Urinary bladder (tissue), 4 donors: ENCODE measurements around the gene POLR2J3. TPM values are rescaled to one million over a fixed set of nuclear protein-coding genes. Genes with fewer than 3 reads are reported as not detected.
"Not testable (repeated sequence)": the region's sequence is repeated elsewhere in the genome, so short reads cannot be mapped to it uniquely, and the experiment has no call there.

Experiments
- DNase-seq: peaks from one replicate; pipeline ENCODE4 v3.0.0-alpha.2; 2015; ENCODE audit errors: extremely low spot score
- H3K27ac ChIP-seq: one replicate; pipeline ENCODE4 v1.5.1; 2013; ENCODE audit warnings: low read depth, mild to moderate bottlenecking, moderate library complexity
- H3K36me3 ChIP-seq: one replicate; pipeline ENCODE4 v1.6.1; 2013; ENCODE audit warnings: mild to moderate bottlenecking, moderate library complexity; ENCODE audit not compliant: insufficient read depth
- H3K4me1 ChIP-seq: one replicate; pipeline ENCODE4 v1.6.1; 2013; ENCODE audit warnings: mild to moderate bottlenecking, moderate library complexity; ENCODE audit not compliant: insufficient read depth
- H3K4me3 ChIP-seq: one replicate; pipeline ENCODE4 v1.5.1; 2013; ENCODE audit warnings: low read depth, low read length
- WGBS: extraction: QIAGEN DNeasy Blood & Tissue Kit; methylation state at CpG from one replicate; pipeline ENCODE4 v1.1.7; 2013; 5-methylcytosine and 5-hydroxymethylcytosine counted together
- polyA plus RNA-seq: library from polyadenylated mRNA; stranded (reverse); fragments of 200-250 nt; gene quantifications from one replicate; pipeline ENCODE4 v1.2.3, GENCODE V29; 2013
- total RNA-seq: library from RNA; depleted of rRNA; stranded (reverse); fragments of >200 nt; gene quantifications from one replicate; pipeline ENCODE4 v1.2.3, GENCODE V29; 2014
- donor health status: healthy with polysubstance abuse.
- donor health status: healthy.

Gene POLR2J3
- total and polyA plus RNA-seq, 2 donors: 46.1 to 53.4 TPM

DNA sequence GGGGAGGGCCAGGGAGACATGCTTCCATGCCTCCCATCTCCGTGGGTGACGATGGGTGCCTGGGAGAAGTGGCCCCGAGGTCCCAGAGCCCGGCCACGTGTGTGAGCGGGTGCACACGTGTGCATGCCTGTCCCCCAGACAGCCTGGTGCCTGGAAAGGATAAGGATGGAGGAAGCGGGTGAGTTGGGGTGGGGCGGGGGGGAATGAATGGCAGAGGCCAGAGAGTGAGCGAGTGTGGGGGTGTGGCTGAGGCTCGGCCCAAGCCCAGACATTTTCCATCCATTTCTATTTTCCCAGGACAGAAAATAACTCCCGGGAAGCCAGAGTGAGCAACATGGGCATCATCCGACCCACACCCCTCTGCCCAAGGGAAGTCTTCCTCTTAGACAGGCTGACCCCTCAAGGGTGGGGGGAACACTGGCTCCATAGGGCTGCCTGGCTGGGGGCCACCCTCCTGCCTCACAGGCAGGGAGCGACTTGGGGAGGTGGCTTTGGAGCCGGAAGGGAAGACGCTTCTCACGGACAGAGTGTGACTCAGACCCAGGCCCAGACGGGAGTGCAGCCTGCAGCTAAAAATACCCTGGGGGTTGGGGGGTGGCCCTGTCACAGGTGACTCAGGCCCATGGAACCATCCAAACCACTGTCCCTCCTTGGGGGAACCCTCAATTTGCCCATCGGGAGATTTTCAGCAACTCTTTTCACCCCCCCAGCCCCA is 32.2 kb upstream of the POLR2J3 start:
- H3K4me1 ChIP-seq, H3K36me3 ChIP-seq, DNase-seq, H3K27ac ChIP-seq, H3K4me3 ChIP-seq: not testable (repeated sequence)
- 44% methylated on average over 5 of the region's 19 CpGs for WGBS

DNA sequence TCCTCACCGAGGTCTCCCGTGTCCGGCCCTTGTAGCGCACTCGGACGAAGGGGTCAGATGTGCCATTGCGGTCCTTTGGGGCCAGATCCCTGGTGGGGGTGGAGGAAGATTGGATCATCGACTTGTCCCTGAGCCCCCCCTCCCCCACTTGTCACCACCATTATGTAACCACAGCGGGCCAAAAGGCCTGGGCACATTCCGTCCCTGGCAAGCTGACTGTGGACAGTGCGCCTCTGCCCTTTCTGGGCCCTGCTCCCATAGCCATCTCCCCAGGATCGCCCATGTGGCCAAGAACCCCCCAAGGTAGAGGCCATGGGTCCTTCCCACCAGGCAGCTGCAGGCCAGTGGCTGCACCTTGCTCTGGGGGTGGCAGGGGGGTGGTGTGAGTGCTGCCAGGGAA is 29.9 kb upstream of the POLR2J3 start:
- H3K36me3 ChIP-seq, H3K4me3 ChIP-seq, H3K4me1 ChIP-seq, H3K27ac ChIP-seq, DNase-seq: not testable (repeated sequence)
- WGBS: no CpG with 5 or more reads among the region's 12 CpGs

DNA sequence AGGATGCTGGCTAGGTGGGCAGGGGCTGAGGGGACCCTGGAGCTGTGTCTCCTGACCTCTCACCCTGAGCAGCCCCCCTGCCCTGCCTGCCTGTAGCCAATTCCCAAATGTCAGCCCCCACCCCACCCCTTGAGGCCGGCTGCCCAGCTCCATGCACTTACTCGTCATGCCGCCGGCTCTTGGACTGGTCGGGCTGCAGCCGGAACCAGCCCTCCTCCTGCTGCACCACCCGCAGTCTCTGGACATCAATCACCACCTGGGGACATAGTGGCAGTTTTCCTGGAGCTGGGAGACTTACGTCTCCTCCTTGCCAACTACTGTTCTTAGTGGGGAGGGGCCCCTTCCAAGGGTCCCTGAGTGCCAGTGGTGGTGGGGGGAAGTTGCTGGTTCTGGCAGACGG is 27.3 kb upstream of the POLR2J3 start:
- not testable (repeated sequence) for H3K36me3 ChIP-seq, H3K27ac ChIP-seq, H3K4me3 ChIP-seq, DNase-seq, H3K4me1 ChIP-seq
- no CpG with 5 or more reads among the region's 9 CpGs for WGBS

DNA sequence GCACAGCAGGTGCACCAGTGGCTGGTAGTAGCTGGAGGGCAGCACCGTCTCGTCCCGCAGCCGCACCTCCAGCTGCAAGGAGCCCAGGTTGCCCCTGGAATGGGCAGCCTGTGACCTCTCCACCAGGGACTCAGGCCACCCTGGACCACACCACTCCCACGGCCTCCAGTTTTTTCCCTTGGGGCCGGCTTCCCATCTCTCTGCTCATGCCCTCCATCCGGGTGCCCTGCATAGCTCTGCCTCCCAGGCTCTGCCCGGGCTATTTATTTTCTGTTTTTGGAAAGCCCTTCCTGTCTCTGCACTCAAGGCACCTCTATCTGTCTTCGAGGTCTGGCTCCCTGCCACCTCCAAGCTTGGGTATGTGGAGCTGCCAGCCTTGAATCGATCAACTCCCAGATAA is 23.7 kb upstream of the POLR2J3 start:
- H3K4me3 ChIP-seq, H3K4me1 ChIP-seq, H3K27ac ChIP-seq, H3K36me3 ChIP-seq, DNase-seq: not testable (repeated sequence)
- WGBS: 69% methylated on average over 4 of the region's 10 CpGs

DNA sequence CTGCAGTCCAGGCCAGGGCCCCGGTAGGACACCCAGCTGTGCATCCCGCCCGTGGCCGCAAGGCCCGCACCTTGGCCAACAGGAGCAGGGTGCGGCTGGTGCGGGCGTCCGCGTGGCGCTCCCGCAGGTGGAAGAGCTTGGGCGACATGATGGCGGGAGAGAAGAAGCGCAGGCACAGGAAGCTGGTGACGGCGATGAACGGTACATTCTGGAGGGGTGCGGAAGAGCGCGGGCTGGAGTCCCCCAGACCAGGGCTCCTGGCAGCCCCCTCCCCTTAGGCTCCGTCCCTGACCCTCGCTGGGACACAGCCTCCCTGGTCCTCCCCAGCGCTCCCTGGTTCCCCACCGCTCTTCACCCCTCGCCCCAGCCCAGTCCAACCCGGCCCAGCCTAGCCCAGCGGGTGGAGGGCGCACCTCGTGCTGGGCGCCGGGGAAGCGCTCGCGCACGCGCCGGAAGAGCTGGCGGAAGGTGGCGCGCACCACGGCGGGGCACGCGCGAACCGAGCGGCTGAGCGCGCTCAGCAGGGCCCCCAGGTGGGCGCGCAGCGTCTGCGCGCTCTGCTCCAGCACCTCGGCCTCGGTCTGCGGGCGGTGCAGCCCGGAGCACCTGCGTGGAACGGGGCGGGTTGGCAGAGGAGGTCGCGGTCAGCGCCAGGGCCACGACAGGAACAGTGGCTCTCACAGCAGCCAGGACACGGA is 21.4 kb upstream of the POLR2J3 start:
- H3K4me3 ChIP-seq, H3K27ac ChIP-seq, H3K36me3 ChIP-seq, H3K4me1 ChIP-seq, DNase-seq: not testable (repeated sequence)
- no CpG with 5 or more reads among the region's 68 CpGs for WGBS

DNA sequence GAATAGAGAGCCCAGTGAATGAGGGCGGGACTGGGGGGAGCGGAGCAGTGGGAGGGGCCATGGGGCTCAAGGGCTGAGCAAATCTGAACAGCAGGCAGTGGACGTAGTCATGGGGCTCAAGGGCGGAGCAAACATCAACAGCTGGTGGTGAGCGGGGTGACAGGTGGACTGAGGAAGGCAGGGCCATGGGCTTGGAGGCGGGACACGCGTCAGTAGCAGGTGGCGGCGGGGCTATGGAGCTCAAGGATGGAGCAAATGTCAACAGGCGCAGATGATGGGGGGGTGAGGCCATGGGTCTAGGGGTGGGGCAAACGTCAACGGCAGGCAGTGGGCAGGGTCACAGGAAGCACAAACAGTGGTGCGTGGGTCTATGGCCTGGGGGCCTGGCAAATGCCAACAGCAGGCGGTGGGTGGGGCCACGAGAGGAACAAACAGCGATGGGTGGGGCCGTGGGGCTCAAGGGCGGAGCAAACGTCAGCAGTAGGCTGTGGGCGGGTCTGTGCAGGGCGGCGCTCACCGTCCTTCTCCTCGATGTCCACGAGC is 20.2 kb upstream of the POLR2J3 start:
- not testable (repeated sequence) for H3K4me1 ChIP-seq, DNase-seq, H3K36me3 ChIP-seq, H3K4me3 ChIP-seq, H3K27ac ChIP-seq
- 26% methylated on average over 6 of the region's 26 CpGs for WGBS

DNA sequence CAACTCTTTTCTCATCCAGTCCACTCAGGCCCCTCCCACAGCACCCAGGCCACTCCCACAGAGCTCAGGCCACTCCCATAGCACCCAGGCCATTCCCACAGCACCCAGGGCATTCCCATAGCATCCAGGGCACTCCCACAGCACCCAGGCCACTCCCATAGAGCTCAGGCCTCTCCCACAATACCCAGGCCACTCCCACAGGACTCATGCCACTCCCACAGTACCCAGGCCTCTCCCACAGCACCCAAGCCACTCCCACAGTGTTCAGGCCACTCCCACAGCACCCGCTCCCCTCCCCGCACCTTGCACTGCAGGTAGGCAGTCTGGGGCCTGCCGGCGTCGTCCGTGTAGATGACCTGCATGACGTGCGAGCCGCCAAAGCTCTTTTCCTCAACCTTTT is 17.5 kb upstream of the POLR2J3 start:
- DNase-seq, H3K27ac ChIP-seq, H3K4me3 ChIP-seq, H3K36me3 ChIP-seq, H3K4me1 ChIP-seq: not testable (repeated sequence)
- WGBS: no CpG with 5 or more reads among the region's 9 CpGs

DNA sequence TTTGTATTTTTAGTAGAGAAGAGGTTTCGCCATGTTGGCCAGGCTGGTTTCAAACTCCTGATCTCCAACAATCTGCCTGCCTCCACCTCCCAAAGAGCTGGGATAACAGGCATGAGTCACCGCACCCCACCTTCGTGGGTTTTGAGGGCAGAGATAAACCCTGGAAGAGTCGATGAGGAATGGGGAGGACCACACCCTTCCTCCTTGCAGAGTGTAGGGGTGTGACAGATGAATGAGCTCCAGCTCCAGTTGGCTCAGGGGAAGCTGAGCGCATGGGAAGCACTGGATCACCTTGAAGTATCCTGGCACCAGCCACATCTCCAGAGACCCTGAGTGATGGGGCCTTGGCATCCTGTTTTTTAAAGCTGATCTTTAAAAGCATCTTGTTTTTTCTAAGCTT is 11.1 kb upstream of the POLR2J3 start:
- H3K27ac ChIP-seq, H3K4me1 ChIP-seq, H3K4me3 ChIP-seq, H3K36me3 ChIP-seq, DNase-seq: not testable (repeated sequence)
- WGBS: no CpG with 5 or more reads among the region's 5 CpGs

DNA sequence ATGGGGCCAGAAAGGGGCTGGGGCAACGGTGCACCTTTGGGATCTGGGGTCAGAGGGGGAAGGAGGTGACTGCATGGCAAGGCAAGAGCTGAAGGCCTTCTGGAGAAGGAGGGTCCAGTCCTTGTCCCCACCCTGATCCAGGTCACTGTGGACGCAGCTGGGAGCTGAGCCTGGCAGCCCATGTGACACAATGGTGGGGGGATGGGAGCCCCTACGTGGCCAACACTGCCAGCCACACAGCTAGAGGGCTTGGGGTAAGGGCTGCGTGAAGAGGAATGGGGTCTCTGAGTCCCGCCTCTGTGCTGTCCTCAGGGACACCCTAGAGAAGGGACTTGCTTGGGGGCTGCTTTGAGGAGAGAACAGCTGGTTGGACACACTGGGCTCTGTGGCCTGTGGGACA is 9.3 kb upstream of the POLR2J3 start:
- H3K4me1 ChIP-seq, H3K36me3 ChIP-seq, H3K27ac ChIP-seq, H3K4me3 ChIP-seq, DNase-seq: not testable (repeated sequence)
- no CpG with 5 or more reads among the region's 5 CpGs for WGBS

DNA sequence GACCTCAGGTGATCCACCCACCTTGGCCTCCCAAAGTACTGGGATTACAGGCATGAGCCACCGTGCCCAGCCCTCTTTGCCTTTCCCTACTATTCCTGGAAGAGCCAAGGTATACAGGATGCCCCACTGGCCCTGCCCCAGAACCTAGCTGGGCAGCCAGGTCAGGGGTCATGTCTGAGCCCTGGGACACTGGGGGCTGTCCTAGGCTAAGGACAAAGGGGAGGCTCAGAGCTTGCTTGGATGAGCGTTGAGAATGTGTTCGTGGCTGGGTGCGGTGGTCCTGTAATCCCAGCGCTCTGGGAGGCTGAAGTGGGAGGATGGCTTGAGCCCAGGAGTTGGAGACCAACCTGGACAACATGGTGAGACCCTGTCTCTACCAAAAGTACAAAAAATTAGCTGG is 6.1 kb upstream of the POLR2J3 start:
- DNase-seq, H3K4me3 ChIP-seq: not testable (repeated sequence)
- WGBS: 77% methylated on average over 5 of the region's 5 CpGs

DNA sequence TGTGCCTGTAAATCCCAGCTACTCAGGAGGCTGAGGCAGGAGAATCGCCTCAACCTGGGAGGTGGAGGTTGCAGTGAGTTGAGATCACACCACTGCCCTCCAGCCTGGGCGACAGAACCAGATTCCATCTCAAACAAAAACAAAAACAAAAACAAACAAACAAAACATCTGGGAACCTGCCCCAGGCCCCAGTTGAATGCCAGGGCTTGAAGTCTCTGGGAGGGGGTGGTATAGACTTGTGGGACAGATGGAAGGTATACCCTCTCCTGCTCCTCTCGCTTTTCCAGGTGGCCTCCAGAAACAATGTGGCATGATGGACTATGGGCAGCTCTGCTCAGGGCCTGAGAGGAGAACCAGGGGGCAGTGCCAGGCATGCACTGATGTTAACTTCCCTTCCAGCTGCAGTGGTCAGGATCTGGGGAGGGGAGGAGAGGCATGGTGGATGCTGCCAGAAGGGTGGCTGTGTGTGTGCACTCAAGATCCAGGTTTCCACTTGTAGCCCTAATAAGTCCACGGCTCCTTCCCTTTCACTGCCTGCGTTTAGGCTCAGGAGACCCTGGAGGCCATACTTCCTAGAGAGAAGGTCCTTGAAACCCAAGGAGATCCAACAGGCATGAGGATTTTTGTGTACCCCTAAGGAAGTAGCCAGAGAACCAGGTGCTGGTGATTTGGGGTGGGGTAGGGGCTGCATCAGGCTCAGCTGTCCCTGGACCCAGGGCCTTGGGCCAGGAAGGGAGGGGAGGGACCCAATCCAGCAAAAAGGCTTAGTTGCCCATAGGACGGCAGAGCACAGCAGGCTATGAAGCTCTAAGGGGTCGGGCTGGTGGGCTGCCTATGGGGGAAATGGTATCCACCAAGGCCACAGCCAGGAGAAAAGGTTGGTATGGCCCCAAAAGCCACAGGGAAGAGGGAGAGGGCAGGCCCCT is 5.2 kb upstream of the POLR2J3 start:
- not testable (repeated sequence) for H3K27ac ChIP-seq, H3K4me3 ChIP-seq, H3K4me1 ChIP-seq, H3K36me3 ChIP-seq, DNase-seq
- 75% methylated on average over 6 of the region's 7 CpGs for WGBS

More for the DNA sequence above, 6.1 kb upstream of the POLR2J3 start:
- not testable (repeated sequence) for H3K4me1 ChIP-seq, H3K36me3 ChIP-seq, H3K27ac ChIP-seq

DNA sequence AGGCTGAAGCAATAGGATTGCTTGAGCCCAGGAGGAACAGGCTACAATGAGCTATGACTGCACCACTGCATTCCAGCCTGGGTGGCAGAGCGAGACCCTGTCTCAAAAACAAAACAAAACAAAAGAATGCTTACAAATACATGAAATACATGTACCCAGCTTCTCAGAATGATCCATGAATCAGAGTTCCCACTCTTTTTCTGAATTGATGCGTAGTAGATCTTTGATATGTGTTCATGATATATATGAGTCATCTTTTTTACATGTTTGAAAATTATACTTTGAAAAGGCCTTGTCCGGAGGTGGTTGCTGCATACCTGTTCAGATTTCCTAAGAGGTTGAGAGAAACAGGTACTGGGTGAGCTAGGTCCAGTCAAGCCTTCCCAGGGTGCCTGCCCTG is 4.0 kb upstream of the POLR2J3 start:
- no CpG with 5 or more reads among the region's 3 CpGs for WGBS
- H3K4me1 ChIP-seq, H3K27ac ChIP-seq, DNase-seq, H3K4me3 ChIP-seq, H3K36me3 ChIP-seq: not testable (repeated sequence)

DNA sequence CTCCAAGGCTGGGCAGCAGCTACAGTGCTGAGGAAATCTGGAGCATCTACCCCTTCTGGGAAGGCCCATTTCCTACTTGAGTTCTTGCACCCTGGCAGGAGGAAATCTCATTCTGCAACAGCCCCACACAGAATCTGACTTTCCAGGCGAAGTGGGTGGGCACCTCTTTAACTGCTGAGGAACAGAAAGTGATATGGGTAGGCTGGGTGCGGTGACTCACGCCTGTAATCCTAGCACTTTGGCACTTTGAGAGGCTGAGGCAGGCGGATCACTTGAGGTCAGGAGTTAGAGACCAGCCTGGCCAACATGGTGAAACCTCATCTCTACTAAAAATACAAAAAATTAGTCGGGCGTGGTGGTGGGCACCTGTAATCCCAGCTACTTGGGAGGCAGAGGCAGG is 2.2 kb upstream of the POLR2J3 start:
- no CpG with 5 or more reads among the region's 6 CpGs for WGBS
- DNase-seq, H3K4me3 ChIP-seq, H3K4me1 ChIP-seq, H3K27ac ChIP-seq, H3K36me3 ChIP-seq: not testable (repeated sequence)
